ENCODE results near the gene ACYP2. TPM values are rescaled to one million over a fixed set of nuclear protein-coding genes. Genes with fewer than 3 reads are reported as not detected.

ACYP2 gene
- total RNA-seq, 4 donors from 2014 or later: 10.3 to 44.3 (median 21.7) TPM

DNA sequence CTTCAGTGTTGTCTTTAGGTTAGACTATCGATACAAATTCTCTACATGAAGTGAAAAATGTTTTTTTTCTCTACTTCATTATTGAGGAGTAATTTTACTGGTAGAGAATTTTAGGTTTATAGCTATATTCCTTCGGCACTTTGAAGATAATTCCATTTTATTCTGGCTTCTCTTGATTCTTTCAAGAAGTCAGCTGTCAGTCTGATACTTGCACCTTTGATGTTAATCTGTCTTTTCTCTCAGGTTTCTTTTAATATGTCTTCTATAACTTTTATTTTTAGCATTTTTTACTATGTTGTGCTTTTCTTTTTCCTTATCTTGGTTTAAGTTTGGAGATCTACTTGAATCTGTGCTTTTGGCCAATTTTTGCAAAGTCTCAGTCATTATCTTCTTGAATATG lies 122.0 kb downstream of the ACYP2 start:
- H3K9me3 ChIP-seq: no peaks in the 10 kb centered on the region
- peaks cover 0 to 4% of the 10 kb centered on the region in 2 donors for H3K4me1 ChIP-seq
- no peak for TF ChIP-seq POLR2A (IDR thresholded peaks at IDR 0.05)
- TF ChIP-seq, protein P1, sequence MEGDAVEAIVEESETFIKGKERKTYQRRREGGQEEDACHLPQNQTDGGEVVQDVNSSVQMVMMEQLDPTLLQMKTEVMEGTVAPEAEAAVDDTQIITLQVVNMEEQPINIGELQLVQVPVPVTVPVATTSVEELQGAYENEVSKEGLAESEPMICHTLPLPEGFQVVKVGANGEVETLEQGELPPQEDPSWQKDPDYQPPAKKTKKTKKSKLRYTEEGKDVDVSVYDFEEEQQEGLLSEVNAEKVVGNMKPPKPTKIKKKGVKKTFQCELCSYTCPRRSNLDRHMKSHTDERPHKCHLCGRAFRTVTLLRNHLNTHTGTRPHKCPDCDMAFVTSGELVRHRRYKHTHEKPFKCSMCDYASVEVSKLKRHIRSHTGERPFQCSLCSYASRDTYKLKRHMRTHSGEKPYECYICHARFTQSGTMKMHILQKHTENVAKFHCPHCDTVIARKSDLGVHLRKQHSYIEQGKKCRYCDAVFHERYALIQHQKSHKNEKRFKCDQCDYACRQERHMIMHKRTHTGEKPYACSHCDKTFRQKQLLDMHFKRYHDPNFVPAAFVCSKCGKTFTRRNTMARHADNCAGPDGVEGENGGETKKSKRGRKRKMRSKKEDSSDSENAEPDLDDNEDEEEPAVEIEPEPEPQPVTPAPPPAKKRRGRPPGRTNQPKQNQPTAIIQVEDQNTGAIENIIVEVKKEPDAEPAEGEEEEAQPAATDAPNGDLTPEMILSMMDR (IDR thresholded peaks at IDR 0.05): no peak
- H3K27ac ChIP-seq: no peak overlapping the region
- intact Hi-C loops (cut with DNase I; ENCODE audit: low total_unique reads): no loop called here
- no peaks in the 10 kb centered on the region for H3K27me3 ChIP-seq
- H3K4me3 ChIP-seq: no peak overlapping the region
- H3K36me3 ChIP-seq: no peaks in the 10 kb centered on the region
- no peak for DNase-seq

DNA sequence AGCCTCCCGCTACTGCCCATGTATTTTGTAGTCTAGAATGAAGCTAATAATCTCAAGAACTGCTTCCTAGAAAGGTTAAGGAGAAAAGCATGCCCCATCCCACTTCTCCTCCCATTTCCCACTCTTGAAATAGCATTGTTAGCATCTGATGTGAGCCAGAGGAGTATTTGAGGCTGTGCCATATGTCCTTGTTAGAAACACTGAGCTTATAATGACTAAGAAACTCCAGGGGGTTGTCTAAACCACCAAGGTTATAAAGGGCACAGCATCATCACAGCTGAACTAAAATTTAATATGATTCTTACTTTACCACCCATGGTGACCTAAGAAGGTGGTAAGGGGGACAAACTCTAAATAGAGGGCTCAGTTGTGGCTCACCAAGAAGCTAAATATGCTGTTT lies 124.0 kb downstream of the ACYP2 start:
- Histone ChIP-seq H3K4me1 (peaks cover 0 to 4% of the 10 kb centered on the region in 2 donors), H3K27ac (no peak overlapping the region), H3K9me3 (no peaks in the 10 kb centered on the region), H3K4me3 (no peak overlapping the region), H3K27me3 (no peaks in the 10 kb centered on the region), H3K36me3 (no peaks in the 10 kb centered on the region)
- TF ChIP-seq, protein P1 (IDR thresholded peaks at IDR 0.05): no peak
- no peak for TF ChIP-seq POLR2A (IDR thresholded peaks at IDR 0.05)
- intact Hi-C loops (cut with DNase I; ENCODE audit: low total_unique reads): no loop called here
- DNase-seq: no peak

DNA sequence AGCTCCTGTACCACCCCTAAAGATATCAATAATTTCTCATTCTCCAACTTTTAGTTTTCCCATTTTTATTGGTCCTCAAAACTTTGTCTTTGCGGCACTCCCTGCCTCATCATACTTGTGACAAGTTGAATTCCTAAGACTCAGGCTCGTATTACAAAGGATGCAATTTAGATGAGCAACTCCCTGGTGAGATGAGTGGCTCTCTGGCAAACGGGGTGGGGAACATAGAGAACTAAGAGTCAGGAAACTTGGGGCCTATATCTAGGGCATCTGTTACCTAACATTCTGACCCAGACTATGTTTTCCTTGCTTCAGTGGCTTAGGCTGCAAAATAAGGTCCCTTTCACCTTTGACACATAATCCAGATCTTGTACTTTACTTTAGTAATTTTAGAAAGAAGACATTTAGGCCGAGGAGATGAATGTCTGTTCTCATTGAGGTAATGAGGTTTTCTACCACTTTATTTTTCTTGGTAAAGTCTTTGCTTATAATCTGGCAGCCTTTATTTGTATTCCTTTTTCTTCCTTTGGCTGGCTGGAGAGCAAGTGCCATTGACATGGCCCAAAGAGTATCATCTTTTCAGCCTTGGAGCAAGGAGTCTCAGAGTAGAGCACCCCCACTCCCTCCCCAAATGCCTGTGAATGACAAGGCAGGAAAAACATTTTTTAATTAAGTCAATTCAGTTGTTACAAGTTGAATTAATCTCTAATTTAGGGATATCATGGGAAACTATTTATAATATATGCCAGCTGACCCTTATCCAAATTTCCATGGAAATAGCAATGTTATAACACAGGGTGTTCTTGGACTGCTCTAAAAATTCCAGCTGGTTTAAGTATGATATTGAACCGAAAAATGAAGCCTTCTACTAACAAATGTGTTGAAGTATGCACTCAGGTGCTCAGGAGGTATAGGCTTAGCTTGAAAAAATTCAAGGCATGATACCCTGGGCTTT lies 125.4 kb downstream of the ACYP2 start:
- no peaks in the 10 kb centered on the region for H3K27me3 ChIP-seq
- intact Hi-C loops (cut with DNase I; ENCODE audit: low total_unique reads): no loop called here
- no peak overlapping the region for H3K4me3 ChIP-seq
- TF ChIP-seq, protein P1 (IDR thresholded peaks at IDR 0.05): no peak
- TF ChIP-seq POLR2A (IDR thresholded peaks at IDR 0.05): no peak
- H3K4me1 ChIP-seq: peaks cover 0 to 4% of the 10 kb centered on the region in 2 donors
- peak overlapping the region in 1 of 2 donors; percentile 11 for H3K27ac ChIP-seq
- no peaks in the 10 kb centered on the region for H3K9me3 ChIP-seq
- H3K36me3 ChIP-seq: no peaks in the 10 kb centered on the region
- DNase-seq: no peak

DNA sequence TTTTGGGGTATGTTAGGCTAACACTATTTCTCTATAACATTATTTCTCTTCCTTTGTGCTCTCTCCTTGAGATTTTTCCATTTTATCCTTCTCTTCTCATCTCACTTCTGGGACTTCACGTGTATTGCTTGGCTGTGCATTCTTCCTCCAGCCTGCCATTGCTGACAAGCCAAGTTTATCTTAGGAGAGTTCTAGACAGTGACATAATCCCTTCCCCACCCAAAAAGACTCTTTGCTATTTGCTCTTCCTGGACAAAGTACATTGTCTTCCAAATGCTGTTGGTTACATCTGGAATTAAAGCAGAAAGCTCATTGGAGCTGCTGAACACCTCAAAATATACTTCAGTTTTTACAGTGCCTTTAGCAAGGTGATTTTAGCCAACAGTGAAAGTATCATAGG lies 131.7 kb downstream of the ACYP2 start:
- no peak for TF ChIP-seq POLR2A (IDR thresholded peaks at IDR 0.05)
- TF ChIP-seq, protein P1 (IDR thresholded peaks at IDR 0.05): no peak
- no peak overlapping the region for H3K27ac ChIP-seq
- no peak for DNase-seq
- intact Hi-C loops (cut with DNase I; ENCODE audit: low total_unique reads): no loop called here
- H3K4me1 ChIP-seq: no peaks in the 10 kb centered on the region
- no peak overlapping the region for H3K4me3 ChIP-seq
- no peaks in the 10 kb centered on the region for H3K27me3 ChIP-seq
- H3K9me3 ChIP-seq: no peaks in the 10 kb centered on the region
- H3K36me3 ChIP-seq: no peaks in the 10 kb centered on the region

DNA sequence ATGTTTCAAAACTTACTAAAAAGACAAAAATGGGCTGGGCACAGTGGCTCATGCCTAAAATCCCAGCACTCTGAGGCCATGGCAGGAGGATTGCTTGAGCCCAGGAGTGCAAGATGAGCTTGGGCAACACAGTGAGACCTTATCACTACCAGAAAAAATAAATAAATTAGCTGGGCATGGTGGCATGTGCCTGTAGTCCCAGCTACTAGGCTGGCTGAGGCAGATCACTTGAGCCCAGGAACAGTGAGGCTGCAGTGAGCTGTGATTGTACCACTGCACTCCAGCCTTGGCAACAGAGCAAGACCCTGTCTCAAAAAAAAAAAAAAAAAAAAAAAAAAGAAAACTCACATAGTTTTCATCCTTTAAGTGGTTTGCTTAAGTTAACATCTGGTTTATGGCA lies 134.2 kb downstream of the ACYP2 start:
- no peak overlapping the region for H3K4me3 ChIP-seq
- TF ChIP-seq POLR2A (IDR thresholded peaks at IDR 0.05): no peak
- H3K27ac ChIP-seq: no peak overlapping the region
- intact Hi-C loops (cut with DNase I; ENCODE audit: low total_unique reads): no loop called here
- DNase-seq: no peak
- H3K4me1 ChIP-seq: no peaks in the 10 kb centered on the region
- no peaks in the 10 kb centered on the region for H3K36me3 ChIP-seq
- H3K27me3 ChIP-seq: no peaks in the 10 kb centered on the region
- H3K9me3 ChIP-seq: no peaks in the 10 kb centered on the region
